HG02884 (cell line): ENCODE data around the gene NDRG2.
A peak's percentile ranks its signal among the peaks of the same experiment; 100 is the strongest.
"Not testable (repeated sequence)": the region's sequence is repeated elsewhere in the genome, so short reads cannot be mapped to it uniquely, and the experiment has no call there.

ENCODE experiments used
- ATAC-seq: cut with Tn5 transposase; IDR thresholded peaks from one replicate; pipeline ENCODE4 v1.9.1; 2021; ENCODE audit warnings: mild to moderate bottlenecking, moderate library complexity; ENCODE audit not compliant: unreplicated experiment

Gene NDRG2

DNA sequence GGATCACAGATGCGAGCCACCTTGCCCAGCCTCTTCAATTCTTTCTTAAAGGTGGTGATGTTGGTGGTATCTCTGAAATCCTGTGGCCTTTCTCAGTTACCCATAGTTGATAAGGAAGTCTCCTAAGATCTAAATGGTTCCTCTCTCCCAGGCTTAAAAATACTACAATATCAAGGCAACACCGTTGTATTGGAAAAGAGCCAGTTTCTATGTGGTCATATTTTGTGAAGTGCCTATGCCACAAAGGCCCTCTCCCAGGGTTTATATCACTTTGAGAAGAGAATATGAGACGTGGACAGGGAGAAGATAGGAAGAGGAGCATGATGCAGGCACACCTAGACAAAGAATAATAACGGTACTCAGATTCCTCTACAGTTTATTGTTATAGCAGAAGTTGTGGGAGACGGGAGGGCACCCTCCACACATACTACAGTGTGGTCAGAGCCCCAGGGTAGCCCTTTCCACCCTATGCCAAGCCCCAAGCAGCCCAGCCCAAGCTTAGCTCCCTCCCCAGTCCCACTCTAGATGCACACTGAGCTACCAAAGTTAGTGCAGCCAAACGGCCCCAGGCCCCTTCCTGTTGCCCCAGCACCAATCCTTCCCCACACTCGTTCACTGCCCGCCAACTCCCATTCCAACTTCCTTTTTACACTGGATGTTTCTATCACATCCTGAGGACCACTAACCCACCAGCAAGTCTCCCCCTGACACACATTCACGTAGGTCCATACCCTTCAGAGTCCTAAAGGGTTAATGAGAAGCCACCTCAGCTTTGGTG is 8.3 kb downstream of the NDRG2 start:
- ATAC-seq, result no peak

DNA sequence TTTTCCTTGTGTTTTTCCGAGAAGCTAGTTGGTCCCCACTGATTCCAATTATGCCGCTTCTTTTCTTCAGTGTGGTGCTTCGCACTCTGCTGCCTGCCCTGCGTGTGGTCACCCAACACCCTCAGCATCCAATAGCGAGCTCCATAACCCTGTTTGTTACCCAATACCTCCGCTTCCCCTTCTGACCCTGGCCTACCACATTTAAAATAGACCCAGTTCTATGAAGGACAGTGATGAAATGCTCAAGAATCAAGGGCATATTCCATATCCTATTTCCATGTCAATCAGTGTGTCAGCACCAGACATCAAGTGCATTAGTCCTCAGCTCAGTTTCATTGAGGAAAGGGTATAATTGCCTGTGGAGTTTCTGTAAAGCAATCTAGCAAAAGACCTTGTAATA is 9.5 kb downstream of the NDRG2 start:
- ATAC-seq, result no peak

DNA sequence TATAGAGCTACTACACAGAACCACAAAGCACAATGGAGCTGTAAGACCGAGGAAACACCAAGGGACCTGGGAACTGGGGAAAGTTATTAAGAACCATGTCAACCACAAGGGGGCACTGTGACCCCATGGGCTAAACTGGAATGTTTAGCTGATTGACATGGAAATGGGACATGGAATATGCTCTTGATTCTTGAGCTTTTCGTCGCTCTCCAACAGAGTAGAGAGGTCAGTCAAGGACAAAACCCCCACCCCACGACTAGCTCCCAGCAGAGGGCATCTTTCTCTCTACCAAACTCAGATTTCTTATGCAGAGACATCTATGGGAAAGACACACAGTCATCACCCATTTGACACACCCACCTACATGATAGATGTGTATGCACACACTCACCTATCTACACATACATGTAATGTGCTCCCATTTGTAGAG is 10.1 kb downstream of the NDRG2 start:
- no peak for ATAC-seq

DNA sequence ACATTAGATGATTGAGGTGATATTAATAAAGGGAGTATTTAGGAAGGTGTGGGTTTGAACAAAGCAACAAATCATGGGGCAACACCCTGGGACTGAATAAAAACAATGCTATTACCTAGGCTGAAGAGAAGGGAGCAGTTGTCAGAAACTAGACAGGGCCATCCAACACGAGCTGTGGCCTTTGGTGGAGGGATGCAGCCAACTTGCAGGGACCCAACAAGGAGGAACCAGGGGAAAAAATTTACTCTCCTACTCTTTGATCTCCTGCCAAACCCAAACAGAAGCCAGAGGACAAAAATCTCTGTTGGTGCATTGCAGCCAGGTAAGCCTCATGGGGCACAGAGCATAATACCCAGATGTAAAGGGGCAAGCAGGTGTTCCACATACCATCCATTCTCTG is 13.7 kb downstream of the NDRG2 start:
- ATAC-seq, result no peak

DNA sequence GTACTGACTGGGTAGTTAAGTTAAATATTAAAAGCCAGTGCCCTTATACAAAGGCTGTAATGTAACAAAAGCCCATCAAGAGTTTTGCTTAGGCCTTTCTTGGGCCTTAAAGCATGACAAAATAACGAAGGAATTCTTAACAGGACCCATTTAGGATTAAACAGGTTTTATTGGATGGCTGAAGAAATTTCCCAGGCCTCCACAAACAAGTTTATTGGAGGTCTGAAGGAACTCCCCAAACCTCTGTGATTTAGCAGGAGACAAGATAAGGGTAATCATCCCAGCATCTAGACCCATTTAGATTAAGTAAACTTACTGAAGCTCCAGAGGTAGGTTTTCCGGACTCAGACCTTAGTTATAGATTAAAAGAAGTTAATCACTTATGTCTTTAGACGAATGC is 15.1 kb downstream of the NDRG2 start:
- ATAC-seq, result not testable (repeated sequence)

DNA sequence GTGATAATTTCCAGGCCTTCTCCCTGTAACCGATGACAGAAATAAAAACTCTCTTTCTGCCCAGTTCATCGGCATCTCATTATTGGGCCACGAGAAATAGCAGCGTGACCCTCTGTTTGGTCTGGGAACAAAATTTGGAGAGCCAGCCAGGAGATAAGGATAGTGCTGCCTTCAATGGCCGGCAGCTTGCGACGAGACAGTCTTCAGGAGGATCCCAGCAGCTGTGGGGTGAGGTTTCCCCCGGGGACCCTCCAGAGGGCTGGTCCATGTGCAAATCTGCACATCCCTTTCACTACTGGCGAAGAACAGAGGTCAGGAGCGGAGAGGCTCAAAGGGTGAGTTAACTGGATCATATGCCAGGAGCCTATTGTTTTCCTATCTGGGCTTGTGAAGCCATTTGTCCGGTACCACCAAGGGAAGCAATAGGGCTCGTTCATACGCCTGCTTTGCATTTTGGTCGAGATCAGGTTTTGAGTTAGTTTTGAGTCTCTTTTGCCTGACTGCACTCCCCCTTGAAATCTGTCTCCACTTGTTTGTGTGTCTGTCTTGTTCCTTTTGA is 21.0 kb downstream of the NDRG2 start:
- ATAC-seq, result no peak

DNA sequence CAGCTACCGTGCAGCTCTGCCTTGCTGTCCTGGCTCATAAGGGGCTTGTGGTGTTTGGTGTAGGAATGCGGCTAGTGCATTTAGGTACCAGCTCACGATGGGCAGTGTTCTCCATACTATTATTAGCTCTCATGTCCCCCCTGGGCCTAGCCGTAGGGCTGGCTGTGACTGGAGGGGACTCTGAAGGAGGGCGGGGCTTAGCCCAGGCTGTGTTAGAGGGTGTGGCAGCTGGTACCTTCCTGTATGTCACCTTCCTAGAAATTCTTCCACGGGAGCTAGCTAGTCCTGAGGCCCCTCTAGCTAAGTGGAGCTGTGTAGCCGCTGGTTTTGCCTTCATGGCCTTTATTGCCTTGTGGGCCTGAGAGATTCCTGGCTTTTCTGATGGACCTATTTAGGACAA is 23.6 kb downstream of the NDRG2 start:
- ATAC-seq, result no peak

DNA sequence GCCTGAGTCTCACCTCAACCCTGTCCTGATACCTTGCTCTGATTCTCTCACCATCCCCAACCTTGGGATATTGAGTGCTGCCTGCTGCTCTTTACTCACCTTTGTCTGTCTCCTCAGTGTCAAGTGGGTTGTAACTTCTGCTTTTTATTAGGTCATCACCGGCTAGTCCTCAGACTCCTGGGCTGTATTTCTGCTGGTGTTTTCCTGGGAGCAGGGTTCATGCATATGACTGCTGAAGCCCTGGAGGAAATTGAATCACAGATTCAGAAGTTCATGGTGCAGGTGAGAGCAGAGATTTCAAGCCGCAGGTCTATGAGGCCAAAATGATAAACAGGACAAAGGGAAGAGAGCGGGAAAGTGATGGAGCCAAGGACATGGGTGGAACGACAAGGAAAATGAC is 25.3 kb downstream of the NDRG2 start:
- no peak for ATAC-seq

DNA sequence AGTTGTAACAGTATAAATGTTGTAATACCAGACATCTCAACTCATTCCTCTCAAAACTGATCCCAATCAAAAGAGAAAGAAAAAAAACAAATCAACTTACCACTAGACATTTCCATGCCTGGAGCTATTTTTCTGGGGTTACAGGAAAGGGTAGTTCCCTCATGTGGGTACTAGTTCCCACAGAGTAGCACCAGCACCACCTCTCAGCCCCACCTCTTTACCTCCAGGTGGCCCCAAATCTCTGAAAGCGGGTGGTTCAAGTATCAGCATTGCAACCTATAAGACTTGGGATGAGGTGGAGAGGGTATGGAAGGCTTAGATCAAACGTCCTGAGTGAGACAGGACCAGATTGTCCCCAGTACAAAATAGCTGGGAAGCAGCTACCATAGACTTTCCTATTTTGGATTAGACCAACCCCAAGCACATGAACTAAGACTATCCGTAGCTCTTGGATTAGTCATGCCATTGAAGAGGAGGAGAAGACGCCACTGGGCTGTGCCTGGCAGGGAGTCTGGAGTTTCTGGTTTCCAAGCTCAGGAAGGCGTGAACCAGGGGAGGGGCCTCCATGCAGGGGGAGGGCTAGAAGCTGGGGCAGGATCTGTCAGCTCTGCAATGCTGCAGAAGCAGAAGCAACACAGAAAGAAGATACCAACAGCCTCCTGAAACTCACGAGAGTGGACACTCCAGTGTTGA is 26.0 kb downstream of the NDRG2 start, which contains the start of gene SLC39A2:
SLC39A2 (plus strand) TSS at position 620 of the 693 bp plus-strand sequence. CDS start 154 bp downstream, outside the sequence.
- ATAC-seq, result no peak

DNA sequence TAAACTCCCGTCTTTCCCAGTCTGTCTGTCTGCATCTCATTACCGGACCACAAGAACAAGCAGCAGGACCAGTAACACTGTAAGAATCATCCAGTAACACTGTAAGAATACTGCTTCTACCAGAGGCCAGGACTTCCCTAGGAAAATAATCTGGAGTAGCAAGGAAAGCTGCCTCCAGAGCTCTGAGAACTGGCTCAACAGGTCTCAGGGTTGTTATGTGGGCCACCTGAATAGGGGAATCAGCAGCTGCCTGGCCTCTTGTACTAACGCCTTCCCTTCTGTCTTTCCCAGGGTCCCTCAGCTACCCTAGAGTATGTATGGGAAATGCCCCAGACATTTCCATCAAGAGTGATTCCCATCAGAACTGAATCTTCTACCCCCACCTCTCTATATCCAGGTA is 26.7 kb downstream of the NDRG2 start:
- no peak for ATAC-seq

DNA sequence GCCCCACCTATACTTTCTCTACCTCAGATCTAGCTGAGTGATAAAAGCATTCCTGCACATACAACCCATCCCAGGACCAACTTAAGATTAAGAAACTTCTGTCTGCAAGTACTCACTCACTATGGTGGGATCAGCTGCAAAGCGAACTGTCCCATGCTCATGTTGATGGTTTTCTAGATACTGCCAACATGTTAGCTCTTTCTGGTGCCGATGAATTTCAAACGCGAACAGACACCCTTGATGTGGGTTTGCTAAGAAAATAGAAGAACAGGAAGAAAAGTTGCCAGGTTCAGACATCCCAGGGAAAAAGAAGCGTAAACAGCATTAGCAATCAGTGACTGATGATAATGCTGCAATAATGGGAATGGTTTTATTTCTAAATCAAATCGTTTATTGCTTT is 27.3 kb downstream of the NDRG2 start:
- no peak for ATAC-seq

DNA sequence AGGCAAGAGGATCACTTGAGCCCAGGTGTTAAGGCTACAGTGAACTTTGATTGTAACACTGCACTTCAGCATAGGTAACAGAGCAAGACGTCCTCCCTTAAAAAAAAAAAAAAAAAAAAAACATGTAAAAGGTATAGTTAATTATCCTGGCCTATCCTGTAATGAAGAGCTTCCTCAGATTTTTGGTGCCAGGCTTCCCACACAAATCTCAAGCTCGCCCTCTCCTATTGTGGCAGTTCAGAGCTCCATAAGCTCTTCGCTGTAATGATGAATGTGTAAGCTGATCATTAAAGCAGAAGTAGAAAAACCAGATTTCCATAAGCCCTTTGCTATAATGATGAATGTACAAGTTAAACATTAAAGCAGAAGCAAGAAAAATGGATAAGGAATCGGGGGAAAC is 27.7 kb downstream of the NDRG2 start:
- no peak for ATAC-seq

DNA sequence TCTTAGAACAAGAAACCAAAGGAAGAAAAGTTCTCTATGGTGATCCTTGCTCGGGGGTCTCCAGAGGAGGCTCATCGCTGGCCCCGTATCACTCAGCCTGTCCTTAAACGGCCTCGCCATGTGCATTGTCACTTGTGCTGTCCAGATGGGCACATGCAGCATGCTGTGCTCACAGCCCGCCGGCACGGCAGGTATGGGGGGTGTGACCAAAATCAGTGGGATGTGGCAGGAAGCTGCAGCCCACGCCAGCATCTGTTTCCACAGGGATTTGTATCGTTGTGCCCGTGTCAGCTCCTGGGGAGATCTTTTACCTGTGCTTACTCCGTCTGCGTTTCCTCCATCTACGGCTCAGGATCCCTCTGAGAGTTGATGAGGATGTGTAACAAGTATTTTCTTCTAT is 28.3 kb downstream of the NDRG2 start:
- no peak for ATAC-seq

DNA sequence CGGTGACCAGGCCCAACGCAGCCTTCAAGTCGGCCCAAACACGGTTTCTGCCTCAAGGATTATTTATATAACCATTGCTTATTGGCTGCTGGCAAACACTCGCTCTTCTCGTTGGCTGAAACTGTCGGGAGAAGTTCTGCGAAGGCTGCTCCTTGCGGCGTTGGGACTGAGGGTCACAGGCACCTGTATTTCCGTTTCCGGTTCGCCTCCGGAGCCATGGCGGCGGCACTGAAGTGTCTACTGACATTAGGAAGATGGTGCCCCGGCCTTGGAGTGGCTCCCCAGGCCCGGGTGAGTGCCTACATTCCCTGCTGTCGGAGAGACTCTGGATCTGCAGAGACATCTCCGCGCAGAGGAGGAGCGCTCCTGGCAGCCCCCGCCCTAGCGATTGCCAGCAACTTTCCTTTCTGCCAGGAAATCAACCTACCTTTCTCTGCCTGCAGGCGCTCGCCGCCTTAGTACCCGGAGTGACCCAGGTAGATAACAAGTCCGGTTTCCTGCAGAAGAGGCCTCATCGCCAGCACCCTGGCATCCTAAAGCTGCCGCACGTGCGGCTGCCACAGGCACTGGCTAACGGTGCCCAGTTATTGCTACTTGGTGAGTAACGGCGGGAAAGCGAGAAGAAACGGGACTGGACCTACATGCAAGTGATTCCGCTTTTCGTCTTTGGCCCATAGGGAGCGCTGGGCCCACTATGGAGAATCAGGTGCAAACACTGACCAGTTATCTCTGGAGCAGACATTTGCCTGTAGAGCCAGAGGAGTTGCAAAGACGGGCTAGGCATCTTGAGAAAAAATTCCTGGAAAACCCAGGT is 34.9 kb downstream of the NDRG2 start, which contains the start of gene METTL17:
METTL17 (plus strand) TSS at position 194 of the 814 bp plus-strand sequence; CDS start at position 217, 23 bp downstream.
- peak; percentile 94 for ATAC-seq

DNA sequence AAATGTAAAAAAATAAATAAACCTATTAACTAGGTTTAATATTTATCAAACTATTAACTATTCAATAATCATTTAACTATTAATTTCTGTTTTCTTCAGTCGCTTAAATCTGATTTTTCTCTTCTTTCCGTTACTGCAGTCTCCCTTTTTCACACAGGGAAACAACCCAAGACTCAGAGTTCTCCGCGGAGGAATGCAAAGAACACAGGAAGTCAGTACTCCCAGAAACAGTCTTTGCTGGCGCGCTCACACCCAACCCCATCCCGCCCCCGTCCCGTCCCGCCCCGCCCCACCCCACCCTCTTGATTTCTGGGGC is 35.4 kb downstream of the NDRG2 start:
- ATAC-seq, result no peak

DNA sequence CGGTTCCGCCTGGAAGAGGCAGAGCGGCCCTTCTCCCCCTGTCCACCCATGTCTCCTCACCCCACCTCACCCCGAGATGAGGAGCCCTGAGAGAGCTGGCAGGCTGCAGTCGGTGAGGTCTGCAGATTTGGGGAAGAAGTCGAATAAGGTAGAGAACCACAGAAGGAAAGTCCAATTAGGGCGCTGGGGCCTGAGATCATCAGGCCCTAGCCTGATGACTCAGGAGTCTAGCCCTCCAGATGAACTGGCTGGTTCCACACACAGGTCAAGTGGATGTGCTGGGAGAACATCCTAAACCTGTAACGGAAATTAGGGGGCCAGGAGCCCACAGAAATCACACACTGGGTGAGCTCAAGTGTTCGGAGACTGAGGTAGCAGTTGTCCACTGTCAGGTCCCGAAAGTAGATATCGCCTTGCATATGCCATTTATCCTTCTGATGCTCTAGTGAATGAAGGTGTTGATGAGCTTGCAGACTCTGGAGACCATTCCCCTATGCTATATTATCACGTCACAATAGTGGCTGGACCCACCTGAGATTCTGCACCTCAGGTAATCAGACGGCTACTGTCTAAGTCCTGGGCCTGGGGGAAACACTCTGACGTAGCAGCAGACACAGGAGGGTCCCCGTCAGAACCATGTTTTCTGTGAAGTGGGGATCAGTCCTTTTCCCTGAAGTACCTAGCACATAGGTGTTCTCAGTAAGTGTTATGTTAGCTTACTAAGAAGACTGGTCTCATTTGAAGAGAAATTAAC is 36.0 kb downstream of the NDRG2 start:
- ATAC-seq, result no peak

DNA sequence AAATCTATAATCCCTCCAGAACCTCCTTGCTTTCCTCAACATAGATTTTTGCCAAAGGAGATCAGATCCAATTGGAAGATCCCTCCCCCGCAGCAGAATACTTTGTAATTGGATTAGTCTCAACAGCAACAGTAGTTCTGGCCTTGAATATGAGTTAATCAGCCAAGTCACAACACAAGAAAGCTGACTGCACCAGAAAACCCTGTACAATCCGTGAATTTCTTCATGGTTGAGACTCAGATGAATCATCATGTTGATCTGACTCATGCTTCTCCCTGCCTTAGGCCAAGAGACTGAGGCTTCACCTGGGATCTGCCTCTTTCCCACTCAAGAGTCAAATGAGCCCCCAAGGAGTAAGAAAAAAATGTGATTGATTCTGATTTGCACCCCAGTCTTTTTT is 38.0 kb downstream of the NDRG2 start:
- ATAC-seq, result no peak

DNA sequence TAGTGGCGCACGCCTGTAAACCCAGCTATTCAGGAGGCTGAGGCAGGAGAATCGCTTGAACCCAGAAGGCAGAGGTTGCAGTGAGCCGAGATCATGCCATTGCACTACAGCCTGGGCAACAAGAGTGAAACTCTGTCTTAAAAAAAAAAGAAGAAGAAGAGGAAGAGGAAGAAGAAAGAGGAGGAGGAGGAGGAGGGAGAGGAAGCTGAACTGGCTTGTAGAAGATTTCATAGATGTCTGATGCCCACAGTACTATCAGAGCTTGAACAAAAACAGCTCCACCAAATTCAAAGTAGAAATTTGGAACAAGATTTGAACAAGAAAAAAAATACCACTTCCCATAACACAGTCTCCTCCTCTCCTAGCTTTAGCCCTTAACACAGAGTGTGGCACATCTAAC is 39.2 kb downstream of the NDRG2 start:
- not testable (repeated sequence) for ATAC-seq

DNA sequence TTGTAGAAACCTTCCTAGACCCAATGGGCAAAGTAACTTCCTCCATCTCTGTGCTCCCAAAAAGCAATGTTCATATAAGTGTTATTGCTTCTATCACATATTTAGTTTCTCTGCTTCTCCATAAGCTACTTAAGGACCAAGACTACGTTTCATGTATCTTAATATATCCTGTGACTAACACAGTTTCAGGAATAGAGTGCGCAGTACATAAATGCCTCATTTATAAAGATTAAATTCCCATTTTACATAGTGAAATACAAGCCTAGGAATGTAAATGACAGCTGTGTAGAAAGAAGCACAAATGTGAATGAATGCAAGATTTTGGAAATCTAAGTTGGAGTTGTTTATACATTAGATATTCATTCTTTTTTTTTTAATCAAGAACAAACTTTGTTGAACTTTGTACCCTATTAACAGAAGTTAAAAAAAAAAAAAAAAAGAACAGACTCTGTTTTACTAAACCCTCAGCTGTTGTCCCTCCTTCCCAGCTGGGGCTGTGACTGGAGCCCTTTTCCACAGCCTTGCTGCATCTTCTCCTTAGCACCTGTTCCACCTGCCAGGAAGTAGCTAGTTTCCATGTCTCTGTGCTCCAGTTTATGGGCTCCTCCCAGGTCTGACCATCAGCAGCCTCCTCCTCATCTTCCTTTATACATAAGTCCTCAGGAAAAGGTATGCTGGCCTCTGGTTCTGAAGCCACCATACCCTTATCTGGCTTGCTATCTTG is 42.1 kb downstream of the NDRG2 start:
- ATAC-seq, result no peak

DNA sequence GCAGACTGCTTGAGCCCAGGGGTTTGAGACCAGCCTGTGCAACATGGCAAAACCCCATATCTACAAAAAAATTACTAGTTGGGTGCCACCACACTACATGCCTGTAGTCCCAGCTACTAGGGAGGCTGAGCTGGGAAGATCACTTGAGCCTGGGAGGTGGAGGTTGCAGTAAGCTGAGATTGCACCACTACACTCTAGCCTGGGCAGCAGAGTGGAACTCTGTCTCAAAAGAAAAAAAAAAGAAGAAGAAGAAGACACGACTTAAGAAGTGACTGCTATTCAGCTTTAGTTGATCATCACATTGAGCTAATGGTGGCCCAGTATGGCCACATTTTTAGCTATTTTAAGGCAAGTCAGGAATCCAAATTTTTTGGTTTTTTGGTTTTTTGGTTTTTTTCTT is 44.0 kb downstream of the NDRG2 start:
- no peak for ATAC-seq
